ENCODE results near the gene POLDIP2.

POLDIP2 gene

DNA sequence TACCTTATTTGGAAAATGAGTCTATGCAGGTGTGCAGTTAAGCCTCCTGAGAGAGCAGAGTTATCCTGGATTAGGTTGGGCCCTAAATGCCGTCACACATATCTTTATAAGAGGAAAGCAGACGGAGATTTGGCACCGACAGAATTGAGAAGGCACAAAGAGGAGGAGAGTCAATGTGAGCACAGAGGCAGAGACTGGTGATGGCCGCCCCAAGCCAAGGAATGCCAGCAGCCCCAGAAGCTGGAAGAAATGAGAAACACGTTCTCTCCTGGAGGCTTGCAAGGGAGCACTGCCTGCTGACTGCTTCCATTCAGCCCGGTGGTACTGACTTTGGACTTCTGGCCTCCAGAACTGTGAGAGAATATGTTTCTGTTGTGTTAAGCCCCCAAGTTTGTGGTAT, 45.5 kb upstream of the POLDIP2 start:
- no peak overlapping the region for H3K27ac ChIP-seq (ENCODE audit: low read depth, low read length)
- H3K27me3 ChIP-seq (ENCODE audit: low read length) = no peaks in the 10 kb centered on the region
- TF ChIP-seq, protein P1, sequence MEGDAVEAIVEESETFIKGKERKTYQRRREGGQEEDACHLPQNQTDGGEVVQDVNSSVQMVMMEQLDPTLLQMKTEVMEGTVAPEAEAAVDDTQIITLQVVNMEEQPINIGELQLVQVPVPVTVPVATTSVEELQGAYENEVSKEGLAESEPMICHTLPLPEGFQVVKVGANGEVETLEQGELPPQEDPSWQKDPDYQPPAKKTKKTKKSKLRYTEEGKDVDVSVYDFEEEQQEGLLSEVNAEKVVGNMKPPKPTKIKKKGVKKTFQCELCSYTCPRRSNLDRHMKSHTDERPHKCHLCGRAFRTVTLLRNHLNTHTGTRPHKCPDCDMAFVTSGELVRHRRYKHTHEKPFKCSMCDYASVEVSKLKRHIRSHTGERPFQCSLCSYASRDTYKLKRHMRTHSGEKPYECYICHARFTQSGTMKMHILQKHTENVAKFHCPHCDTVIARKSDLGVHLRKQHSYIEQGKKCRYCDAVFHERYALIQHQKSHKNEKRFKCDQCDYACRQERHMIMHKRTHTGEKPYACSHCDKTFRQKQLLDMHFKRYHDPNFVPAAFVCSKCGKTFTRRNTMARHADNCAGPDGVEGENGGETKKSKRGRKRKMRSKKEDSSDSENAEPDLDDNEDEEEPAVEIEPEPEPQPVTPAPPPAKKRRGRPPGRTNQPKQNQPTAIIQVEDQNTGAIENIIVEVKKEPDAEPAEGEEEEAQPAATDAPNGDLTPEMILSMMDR (IDR thresholded peaks at IDR 0.05; ENCODE audit: insufficient read depth, low read length, poor library complexity, severe bottlenecking) = no peak
- TF ChIP-seq EZH2phosphoT487 (conservative IDR thresholded peaks at IDR 0.05; ENCODE audit: low read length) = no peak
- no peaks in the 10 kb centered on the region for H3K36me3 ChIP-seq (ENCODE audit: low read length)
- no peak overlapping the region for H2AFZ ChIP-seq (ENCODE audit: low read depth, low read length, severe bottlenecking)
- no peaks in the 10 kb centered on the region for H3K9me3 ChIP-seq (ENCODE audit: insufficient read depth, low read length)
- H3K79me2 ChIP-seq (ENCODE audit: insufficient read depth, low read length) = no peaks in the 10 kb centered on the region
- no peaks in the 10 kb centered on the region for H4K20me1 ChIP-seq (ENCODE audit: low read depth, low read length)
- H3K9ac ChIP-seq (ENCODE audit: low read length) = no peak overlapping the region
- H3K4me3 ChIP-seq (ENCODE audit: insufficient read depth, low read length, poor library complexity, severe bottlenecking) = no peak overlapping the region
- H3F3A ChIP-seq (ENCODE audit: insufficient read depth) = no peaks in the 10 kb centered on the region
- no peak overlapping the region for H3K4me2 ChIP-seq (ENCODE audit: low read depth, low read length, poor library complexity, severe bottlenecking)
- H3K9me2 ChIP-seq (replicated peaks; ENCODE audit: insufficient read depth, low read length) = no peaks in the 10 kb centered on the region

DNA sequence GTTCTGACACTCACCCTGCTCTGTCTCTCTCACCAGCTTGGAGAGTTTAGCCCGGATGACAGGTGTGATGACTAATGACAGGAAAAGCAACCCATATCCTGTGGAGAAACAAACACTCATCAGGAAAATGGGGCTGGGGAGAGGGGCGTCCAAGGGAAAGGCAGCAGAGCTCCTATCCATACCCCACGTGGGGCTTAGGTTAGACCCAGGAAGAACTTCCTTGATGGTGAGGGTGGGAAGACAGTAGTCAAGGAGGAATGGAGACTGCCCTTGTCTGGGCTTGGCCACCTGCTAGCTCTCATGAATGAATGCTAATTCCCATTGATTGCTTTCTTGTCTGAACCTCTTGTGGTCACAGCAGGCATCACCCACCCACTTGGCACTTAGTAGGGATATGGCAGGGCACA, 44.9 kb upstream of the POLDIP2 start:
- H3K79me2 ChIP-seq (ENCODE audit: insufficient read depth, low read length) = no peaks in the 10 kb centered on the region
- no peak overlapping the region for H3K4me3 ChIP-seq (ENCODE audit: insufficient read depth, low read length, poor library complexity, severe bottlenecking)
- H3K36me3 ChIP-seq (ENCODE audit: low read length) = no peaks in the 10 kb centered on the region
- no peak for TF ChIP-seq EZH2phosphoT487 (conservative IDR thresholded peaks at IDR 0.05; ENCODE audit: low read length)
- no peaks in the 10 kb centered on the region for H3F3A ChIP-seq (ENCODE audit: insufficient read depth)
- H2AFZ ChIP-seq (ENCODE audit: low read depth, low read length, severe bottlenecking) = no peak overlapping the region
- no peaks in the 10 kb centered on the region for H3K27me3 ChIP-seq (ENCODE audit: low read length)
- H3K9ac ChIP-seq (ENCODE audit: low read length) = no peak overlapping the region
- H4K20me1 ChIP-seq (ENCODE audit: low read depth, low read length) = no peaks in the 10 kb centered on the region
- no peaks in the 10 kb centered on the region for H3K9me3 ChIP-seq (ENCODE audit: insufficient read depth, low read length)
- H3K27ac ChIP-seq (ENCODE audit: low read depth, low read length) = no peak overlapping the region
- H3K9me2 ChIP-seq (replicated peaks; ENCODE audit: insufficient read depth, low read length) = no peaks in the 10 kb centered on the region
- no peak overlapping the region for H3K4me2 ChIP-seq (ENCODE audit: low read depth, low read length, poor library complexity, severe bottlenecking)

DNA sequence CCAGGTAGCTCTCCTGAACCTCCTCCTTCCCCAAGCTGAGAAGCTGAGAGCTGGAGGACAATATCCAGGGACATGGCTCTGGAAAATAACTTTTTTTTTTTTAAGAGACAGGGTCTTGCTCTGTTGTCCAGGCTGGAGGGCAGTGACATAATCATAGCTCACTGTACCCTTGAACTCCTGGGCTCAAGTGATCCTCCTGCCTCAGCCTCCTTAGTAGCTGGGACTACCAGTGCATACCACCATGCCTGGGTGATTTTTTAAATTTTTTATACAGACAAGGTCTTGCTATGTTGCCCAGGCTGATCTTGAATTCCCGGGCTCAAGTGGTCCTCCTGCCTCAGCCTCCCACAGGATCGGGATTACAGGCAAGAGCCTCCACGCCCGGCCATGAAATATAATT, 42.5 kb upstream of the POLDIP2 start:
- Histone ChIP-seq H2AFZ (ENCODE audit: low read depth, low read length, severe bottlenecking) (no peak overlapping the region), H3K4me3 (ENCODE audit: insufficient read depth, low read length, poor library complexity, severe bottlenecking) (no peak overlapping the region), H3K4me2 (ENCODE audit: low read depth, low read length, poor library complexity, severe bottlenecking) (no peak overlapping the region), H3K9me2 (replicated peaks; ENCODE audit: insufficient read depth, low read length) (no peaks in the 10 kb centered on the region), H3F3A (ENCODE audit: insufficient read depth) (no peaks in the 10 kb centered on the region), H3K27me3 (ENCODE audit: low read length) (no peaks in the 10 kb centered on the region), H3K9me3 (ENCODE audit: insufficient read depth, low read length) (no peaks in the 10 kb centered on the region), H3K79me2 (ENCODE audit: insufficient read depth, low read length) (no peaks in the 10 kb centered on the region), H3K27ac (ENCODE audit: low read depth, low read length) (no peak overlapping the region), H3K9ac (ENCODE audit: low read length) (no peak overlapping the region), H4K20me1 (ENCODE audit: low read depth, low read length) (no peaks in the 10 kb centered on the region), H3K36me3 (ENCODE audit: low read length) (no peaks in the 10 kb centered on the region)
- no peak for TF ChIP-seq EZH2phosphoT487 (conservative IDR thresholded peaks at IDR 0.05; ENCODE audit: low read length)
- TF ChIP-seq, protein P1 (IDR thresholded peaks at IDR 0.05; ENCODE audit: insufficient read depth, low read length, poor library complexity, severe bottlenecking) = no peak

DNA sequence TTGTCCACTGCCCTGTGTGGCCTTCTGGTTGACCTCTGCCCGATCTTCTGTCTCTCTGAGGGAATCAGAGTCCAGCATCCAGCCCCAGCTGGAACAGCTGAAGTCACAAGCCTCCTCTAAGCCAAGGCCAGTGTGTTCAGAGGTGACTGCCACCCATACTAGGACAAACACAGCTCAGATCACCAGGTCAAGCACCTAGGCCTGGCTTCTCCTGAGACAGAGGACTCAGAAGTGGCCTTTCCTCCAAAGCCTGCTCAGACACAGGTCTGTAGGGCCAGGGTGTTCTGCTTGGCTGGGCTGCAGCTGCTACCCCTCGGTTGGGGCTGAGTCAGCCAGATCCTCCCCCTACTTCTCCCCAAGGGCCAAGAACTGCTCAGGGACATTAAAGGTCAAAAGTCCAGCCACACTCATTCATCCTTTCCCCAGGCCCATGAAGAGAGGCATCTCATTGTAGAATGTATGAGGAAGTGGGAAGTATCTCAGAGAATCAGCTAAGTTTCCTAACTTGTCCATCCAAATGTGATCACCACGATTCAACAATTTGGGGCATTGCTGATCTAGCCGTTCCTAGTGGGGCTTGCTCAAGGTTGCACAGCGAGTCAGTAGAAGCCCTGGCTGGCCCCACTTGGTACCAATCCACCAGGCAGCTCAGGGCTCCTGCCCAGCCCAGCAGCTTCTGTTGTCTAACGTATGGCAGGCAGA, 41.1 kb upstream of the POLDIP2 start:
- no peak overlapping the region for H3K9ac ChIP-seq (ENCODE audit: low read length)
- no peak overlapping the region for H3K4me2 ChIP-seq (ENCODE audit: low read depth, low read length, poor library complexity, severe bottlenecking)
- H3K27ac ChIP-seq (ENCODE audit: low read depth, low read length) = no peak overlapping the region
- H3K36me3 ChIP-seq (ENCODE audit: low read length) = no peaks in the 10 kb centered on the region
- H4K20me1 ChIP-seq (ENCODE audit: low read depth, low read length) = no peaks in the 10 kb centered on the region
- no peak overlapping the region for H2AFZ ChIP-seq (ENCODE audit: low read depth, low read length, severe bottlenecking)
- H3K79me2 ChIP-seq (ENCODE audit: insufficient read depth, low read length) = no peaks in the 10 kb centered on the region
- TF ChIP-seq, protein P1 (IDR thresholded peaks at IDR 0.05; ENCODE audit: insufficient read depth, low read length, poor library complexity, severe bottlenecking) = no peak
- no peak for TF ChIP-seq EZH2phosphoT487 (conservative IDR thresholded peaks at IDR 0.05; ENCODE audit: low read length)
- no peaks in the 10 kb centered on the region for H3K9me3 ChIP-seq (ENCODE audit: insufficient read depth, low read length)
- no peaks in the 10 kb centered on the region for H3F3A ChIP-seq (ENCODE audit: insufficient read depth)
- no peaks in the 10 kb centered on the region for H3K9me2 ChIP-seq (replicated peaks; ENCODE audit: insufficient read depth, low read length)
- no peaks in the 10 kb centered on the region for H3K27me3 ChIP-seq (ENCODE audit: low read length)
- no peak overlapping the region for H3K4me3 ChIP-seq (ENCODE audit: insufficient read depth, low read length, poor library complexity, severe bottlenecking)
